ENCODE results near the gene SDK1. TPM values are rescaled to one million over a fixed set of nuclear protein-coding genes. Genes with fewer than 3 reads are reported as not detected.

The SDK1 gene
- total RNA-seq, 1 donor from 2014 or later: 16.7 TPM

GRCh38 chr7:4149645-4150044 is 848.6 kb downstream of the SDK1 start:
- Histone ChIP-seq H3K27ac (no peak overlapping the region), H3K27me3 (no peaks in the 10 kb centered on the region), H3K36me3 (no peaks in the 10 kb centered on the region), H3K9me3 (no peaks in the 10 kb centered on the region), H3K4me3 (no peak overlapping the region), H3K4me1 (peaks cover 7% of the 10 kb centered on the region)
- TF ChIP-seq CTCF (IDR thresholded peaks at IDR 0.05) (no peak), POLR2AphosphoS5 (IDR thresholded peaks at IDR 0.05; ENCODE audit: insufficient read depth in 1 of 2, low read depth in 1 of 2) (no peak), POLR2A (IDR thresholded peaks at IDR 0.05) (no peak)
- intact Hi-C loops (cut with DNase I): no loop called here
- no peak for DNase-seq (ENCODE audit: extremely low spot score in 2 of 2)

- Histone ChIP-seq H3K4me3 (no peak overlapping the region), H3K9me3 (no peaks in the 10 kb centered on the region), H3K27me3 (no peaks in the 10 kb centered on the region), H3K36me3 (no peaks in the 10 kb centered on the region), H3K27ac (no peak overlapping the region), H3K4me1 (no peaks in the 10 kb centered on the region)
- TF ChIP-seq POLR2AphosphoS5 (IDR thresholded peaks at IDR 0.05; ENCODE audit: insufficient read depth in 1 of 2, low read depth in 1 of 2) (no peak), CTCF (IDR thresholded peaks at IDR 0.05) (no peak), POLR2A (IDR thresholded peaks at IDR 0.05) (no peak)
- intact Hi-C loops (cut with DNase I): no loop called here
- no peak for DNase-seq (ENCODE audit: extremely low spot score in 2 of 2)
Measured at GRCh38 chr7:4150731-4151130, 849.7 kb downstream of the SDK1 start.

GRCh38 chr7:4151524-4151923 is 850.5 kb downstream of the SDK1 start:
- Histone ChIP-seq H3K4me1 (no peaks in the 10 kb centered on the region), H3K36me3 (no peaks in the 10 kb centered on the region), H3K27ac (no peak overlapping the region), H3K9me3 (no peaks in the 10 kb centered on the region), H3K4me3 (no peak overlapping the region), H3K27me3 (no peaks in the 10 kb centered on the region)
- no peak for DNase-seq (ENCODE audit: extremely low spot score in 2 of 2)
- intact Hi-C loops (cut with DNase I): no loop called here
- TF ChIP-seq POLR2AphosphoS5 (IDR thresholded peaks at IDR 0.05; ENCODE audit: insufficient read depth in 1 of 2, low read depth in 1 of 2) (no peak), CTCF (IDR thresholded peaks at IDR 0.05) (no peak), POLR2A (IDR thresholded peaks at IDR 0.05) (no peak)

GRCh38 chr7:4151926-4152549 is 851.0 kb downstream of the SDK1 start:
- Histone ChIP-seq H3K36me3 (no peaks in the 10 kb centered on the region), H3K4me3 (no peak overlapping the region), H3K27me3 (no peaks in the 10 kb centered on the region), H3K27ac (no peak overlapping the region), H3K9me3 (no peaks in the 10 kb centered on the region), H3K4me1 (no peaks in the 10 kb centered on the region)
- no peak for DNase-seq (ENCODE audit: extremely low spot score in 2 of 2)
- intact Hi-C loops (cut with DNase I): no loop called here
- TF ChIP-seq CTCF (IDR thresholded peaks at IDR 0.05) (no peak), POLR2AphosphoS5 (IDR thresholded peaks at IDR 0.05; ENCODE audit: insufficient read depth in 1 of 2, low read depth in 1 of 2) (no peak), POLR2A (IDR thresholded peaks at IDR 0.05) (no peak)

GRCh38 chr7:4154882-4155535 is 854.0 kb downstream of the SDK1 start:
- DNase-seq (ENCODE audit: extremely low spot score in 2 of 2): no peak
- Histone ChIP-seq H3K9me3 (no peaks in the 10 kb centered on the region), H3K27ac (no peak overlapping the region), H3K4me3 (no peak overlapping the region), H3K4me1 (no peaks in the 10 kb centered on the region), H3K36me3 (no peaks in the 10 kb centered on the region), H3K27me3 (no peaks in the 10 kb centered on the region)
- intact Hi-C loops (cut with DNase I): no loop called here
- no peak for TF ChIP-seq POLR2A (IDR thresholded peaks at IDR 0.05)
- no peak for TF ChIP-seq POLR2AphosphoS5 (IDR thresholded peaks at IDR 0.05; ENCODE audit: insufficient read depth in 1 of 2, low read depth in 1 of 2)
- TF ChIP-seq CTCF (IDR thresholded peaks at IDR 0.05): no peak

All from vagina (tissue), 2 donors.